Endodermal cell (in vitro differentiated cells): Measurements from ENCODE around the gene GBF1. TPM values are rescaled to one million over a fixed set of nuclear protein-coding genes. Genes with fewer than 3 reads are reported as not detected.
A peak's percentile ranks its signal among the peaks of the same experiment; 100 is the strongest.

Experiments used
- DNase-seq: peaks from one replicate; pipeline ENCODE4 v3.0.0-alpha.2; 2017
- H3K27ac ChIP-seq: 2 replicates; pipeline ENCODE4 v1.5.1; 2013; ENCODE audit warnings: mild to moderate bottlenecking, low read depth, low read length, moderate library complexity
- H3K27me3 ChIP-seq: 2 replicates; pipeline ENCODE4 v1.6.1; 2013; ENCODE audit warnings: mild to moderate bottlenecking, low read length, moderate library complexity; ENCODE audit not compliant: insufficient read depth, control insufficient read depth, poor library complexity, severe bottlenecking
- H3K36me3 ChIP-seq: 2 replicates; pipeline ENCODE4 v1.7.0; 2013; ENCODE audit warnings: mild to moderate bottlenecking, low read length, moderate library complexity; ENCODE audit not compliant: control insufficient read depth, insufficient read depth
- H3K4me1 ChIP-seq: one replicate; pipeline ENCODE4 v1.7.0; 2013; ENCODE audit warnings: low read length; ENCODE audit not compliant: control insufficient read depth, insufficient read depth
- H3K4me3 ChIP-seq: 2 replicates; pipeline ENCODE4 v1.5.1; 2013; ENCODE audit warnings: mild to moderate bottlenecking, low read length, moderate library complexity
- H3K9ac ChIP-seq: 2 replicates; pipeline ENCODE4 v1.6.1; 2013; ENCODE audit warnings: mild to moderate bottlenecking, low read length, moderate library complexity; ENCODE audit not compliant: poor library complexity, severe bottlenecking; ENCODE audit errors: extremely low read depth
- H3K9me3 ChIP-seq: 2 replicates; pipeline ENCODE4 v1.6.1; 2013; ENCODE audit warnings: mild to moderate bottlenecking, low read length, moderate library complexity; ENCODE audit not compliant: control insufficient read depth
- H3K27ac Mint-ChIP-seq: 2 replicates; pipeline ENCODE4 v1.8.0; 2020; ENCODE audit warnings: mixed read lengths
- H3K27me3 Mint-ChIP-seq: 2 replicates; pipeline ENCODE4 v1.8.0; 2021; ENCODE audit warnings: mild to moderate bottlenecking, mixed read lengths; ENCODE audit not compliant: insufficient read depth
- H3K36me3 Mint-ChIP-seq: 2 replicates; pipeline ENCODE4 v1.8.0; 2020; ENCODE audit warnings: low read depth, mixed read lengths
- H3K4me1 Mint-ChIP-seq: 2 replicates; pipeline ENCODE4 v1.8.0; 2020; ENCODE audit warnings: mixed read lengths
- H3K4me3 Mint-ChIP-seq: 2 replicates; pipeline ENCODE4 v1.8.0; 2020; ENCODE audit warnings: mild to moderate bottlenecking, moderate library complexity, mixed read lengths
- H3K9me3 Mint-ChIP-seq: 2 replicates; pipeline ENCODE4 v1.8.0; 2020; ENCODE audit warnings: mild to moderate bottlenecking, mixed read lengths
- CTCF ChIP-seq: fragments of 200-600 bp; sonication (generic); conservative IDR thresholded peaks from 2 replicates; pipeline ENCODE4 v1.5.0; 2021; ENCODE audit warnings: antibody characterized with exemption, mild to moderate bottlenecking
- WGBS, 2 experiments: methylation state at CpG; one replicate each; pipeline versions ENCODE4 v1.1.5 to v1.1.7; 2013; ENCODE audit warnings: missing lambda C conversion rate in 2 of 2, mixed read lengths in 1 of 2; ENCODE audit not compliant: insufficient coverage in 1 of 2, insufficient read length in 1 of 2; 5-methylcytosine and 5-hydroxymethylcytosine counted together
- total RNA-seq, 2 donors: library from RNA; stranded (reverse); fragmentation: NEBNext Ultra II Directional in 1 of 2; extraction: Animal tissue kit (Norgen Biotek cat#: 25700) in 1 of 2; gene quantifications; 2 replicates in 1 of 2; 3 replicates in 1 of 2; pipeline ENCODE4 v1.2.1, GENCODE V29; 2021

The GBF1 gene
- total RNA-seq, 2 donors from 2014 or later, result 31.1 to 31.4 TPM

GRCh38 chr10:102420181-102420713 is 174.9 kb downstream of the GBF1 start:
- Histone ChIP-seq H3K27ac (peak overlapping the region; percentile 40), H3K4me3 (peak overlapping the region; percentile 94), H3K4me1 (peaks cover 10% of the 10 kb centered on the region), H3K9ac (peak overlapping the region; percentile 3), H3K27me3 (peaks cover 14% of the 10 kb centered on the region), H3K36me3 (peaks cover 16% of the 10 kb centered on the region), H3K9me3 (no peaks in the 10 kb centered on the region)
- Mint-ChIP-seq H3K4me3 (peak overlapping the region; percentile 88), H3K27ac (peak overlapping the region; percentile 97), H3K36me3 (peaks cover 13% of the 10 kb centered on the region), H3K4me1 (peaks cover 15% of the 10 kb centered on the region), H3K27me3 (peaks cover 20% of the 10 kb centered on the region), H3K9me3 (no peaks in the 10 kb centered on the region)
- no peak for TF ChIP-seq CTCF
- WGBS, 2 experiments, result 0 to 1% methylated on average over 7 to 20 of the region's 21 CpGs
- no peak for DNase-seq

- DNase-seq, result peak; percentile 99
- H3K36me3 ChIP-seq, result peaks cover 16% of the 10 kb centered on the region
- WGBS, 2 experiments, result 0% methylated on average over 51 to 66 of the region's 66 CpGs
- no peak for TF ChIP-seq CTCF
- Mint-ChIP-seq H3K36me3 (peaks cover 13% of the 10 kb centered on the region), H3K27ac (peak within 1 kb of the TSS; percentile 97), H3K27me3 (peaks cover 16% of the 10 kb centered on the region), H3K9me3 (no peaks in the 10 kb centered on the region), H3K4me1 (peaks cover 15% of the 10 kb centered on the region), H3K4me3 (peak within 1 kb of the TSS; percentile 88)
- peaks cover 10% of the 10 kb centered on the region for H3K4me1 ChIP-seq
- H3K9ac ChIP-seq, result peak within 1 kb of the TSS; percentile 3
- H3K27ac ChIP-seq, result peak within 1 kb of the TSS; percentile 47
- H3K27me3 ChIP-seq, result peaks cover 14% of the 10 kb centered on the region
- peak within 1 kb of the TSS; percentile 94 for H3K4me3 ChIP-seq
- no peaks in the 10 kb centered on the region for H3K9me3 ChIP-seq
Observed at GRCh38 chr10:102420714-102421506, 175.6 kb downstream of the GBF1 start, which contains the start of gene FBXL15. TSS of gene FBXL15 (plus strand) at chr10:102420836. CDS start at chr10:102421130, 294 bp downstream.

DNA sequence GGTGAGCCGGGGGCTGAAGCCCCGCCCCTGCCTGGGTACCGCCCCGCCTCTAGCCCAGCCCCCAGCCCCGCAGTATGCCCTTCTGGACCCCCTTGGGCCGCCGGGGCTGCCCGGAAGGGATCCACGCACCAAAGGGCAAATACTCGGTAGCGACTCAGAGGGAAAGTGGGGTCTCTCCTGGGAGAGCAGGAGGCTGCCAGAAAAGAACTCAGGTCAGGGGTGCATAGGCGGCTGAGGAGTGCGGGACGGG is 176.1 kb downstream of the GBF1 start:
- peaks cover 15% of the 10 kb centered on the region for H3K27me3 Mint-ChIP-seq
- peak overlapping the region; percentile 88 for H3K4me3 Mint-ChIP-seq
- H3K4me1 Mint-ChIP-seq, result peaks cover 15% of the 10 kb centered on the region
- H3K36me3 ChIP-seq, result peaks cover 16% of the 10 kb centered on the region
- no peak overlapping the region for H3K9ac ChIP-seq
- peaks cover 14% of the 10 kb centered on the region for H3K27me3 ChIP-seq
- no peak overlapping the region for H3K27ac Mint-ChIP-seq
- TF ChIP-seq CTCF, result no peak
- peaks cover 10% of the 10 kb centered on the region for H3K4me1 ChIP-seq
- peak overlapping the region; percentile 94 for H3K4me3 ChIP-seq
- WGBS, 2 experiments, result 0 to 1% methylated on average over 4 to 14 of the region's 14 CpGs
- H3K9me3 ChIP-seq, result no peaks in the 10 kb centered on the region
- no peak overlapping the region for H3K27ac ChIP-seq
- H3K9me3 Mint-ChIP-seq, result no peaks in the 10 kb centered on the region
- no peak for DNase-seq
- peaks cover 15% of the 10 kb centered on the region for H3K36me3 Mint-ChIP-seq
